OCI-LY3 (cell line): ENCODE data around the gene TNMD.

Experiments used
- CTCF ChIP-seq: fragments of 200-600, 300-600 bp; sonication (generic); IDR thresholded peaks from 2 replicates; pipeline ENCODE4 v1.5.1; 2014; ENCODE audit warnings: antibody characterized with exemption, low read length, low read depth
- EZH2phosphoT487 ChIP-seq: fragments of 200-600 bp; shearing (Covaris generic); IDR thresholded peaks from 2 replicates; pipeline ENCODE4 v1.6.1; 2018; ENCODE audit warnings: antibody characterized with exemption, mixed run types, low read depth

- no peak for TF ChIP-seq CTCF
- TF ChIP-seq EZH2phosphoT487 = no peak
These were observed 58.5 kb downstream of the TNMD start for GRCh38 chrX:100643212-100643611.
